ENCODE data around the gene PRG2.
"Not testable (repeated sequence)": the region's sequence is repeated elsewhere in the genome, so short reads cannot be mapped to it uniquely, and the experiment has no call there.

Gene PRG2

GRCh38 chr11:57368106-57368844 is 22.2 kb downstream of the PRG2 start:
- DNase-seq (ENCODE audit: low read depth in 2 of 2): no peak

- no peak for DNase-seq (ENCODE audit: low read depth in 2 of 2)
Measured at GRCh38 chr11:57364851-57365660, 25.4 kb downstream of the PRG2 start.

GRCh38 chr11:57363131-57364080 is 27.0 kb downstream of the PRG2 start:
- DNase-seq (ENCODE audit: low read depth in 2 of 2): no peak

- DNase-seq (ENCODE audit: low read depth in 2 of 2): no peak
Measured at GRCh38 chr11:57361926-57362325, 28.5 kb downstream of the PRG2 start.

- DNase-seq (ENCODE audit: low read depth in 2 of 2): not testable (repeated sequence)
Measured at GRCh38 chr11:57361420-57361819, 29.0 kb downstream of the PRG2 start.

GRCh38 chr11:57360991-57361390 is 29.5 kb downstream of the PRG2 start:
- DNase-seq (ENCODE audit: low read depth in 2 of 2): no peak

- no peak for DNase-seq (ENCODE audit: low read depth in 2 of 2)
Measured at GRCh38 chr11:57359896-57360690, 30.4 kb downstream of the PRG2 start.

- no peak for DNase-seq (ENCODE audit: low read depth in 2 of 2)
Measured at GRCh38 chr11:57359396-57359795, 31.1 kb downstream of the PRG2 start.

- no peak for DNase-seq (ENCODE audit: low read depth in 2 of 2)
Measured at GRCh38 chr11:57358991-57359390, 31.5 kb downstream of the PRG2 start.

- no peak for DNase-seq (ENCODE audit: low read depth in 2 of 2)
Measured at GRCh38 chr11:57358543-57358961, 31.9 kb downstream of the PRG2 start.

GRCh38 chr11:57357856-57358255 is 32.6 kb downstream of the PRG2 start:
- no peak for DNase-seq (ENCODE audit: low read depth in 2 of 2)

- DNase-seq (ENCODE audit: low read depth in 2 of 2): no peak
Measured at GRCh38 chr11:57357310-57357709, 33.1 kb downstream of the PRG2 start.

GRCh38 chr11:57356268-57356667 is 34.2 kb downstream of the PRG2 start:
- no peak for DNase-seq (ENCODE audit: low read depth in 2 of 2)

- DNase-seq (ENCODE audit: low read depth in 2 of 2): no peak
Measured at GRCh38 chr11:57354699-57355098, 35.8 kb downstream of the PRG2 start.

- no peak for DNase-seq (ENCODE audit: low read depth in 2 of 2)
Measured at GRCh38 chr11:57353852-57354251, 36.6 kb downstream of the PRG2 start.

- DNase-seq (ENCODE audit: low read depth in 2 of 2): no peak
Measured at GRCh38 chr11:57353446-57353845, 37.0 kb downstream of the PRG2 start.

GRCh38 chr11:57353036-57353435 is 37.4 kb downstream of the PRG2 start:
- no peak for DNase-seq (ENCODE audit: low read depth in 2 of 2)

GRCh38 chr11:57349491-57350274 is 40.8 kb downstream of the PRG2 start:
- DNase-seq (ENCODE audit: low read depth in 2 of 2): peak; percentile 15 to 46

GRCh38 chr11:57348636-57349313 is 41.7 kb downstream of the PRG2 start:
- no peak for DNase-seq (ENCODE audit: low read depth in 2 of 2)

GRCh38 chr11:57348052-57348451 is 42.4 kb downstream of the PRG2 start:
- DNase-seq (ENCODE audit: low read depth in 2 of 2): no peak
